HepG2 (cell line): ENCODE data around the gene H2AZ1. TPM values are rescaled to one million over a fixed set of nuclear protein-coding genes. Genes with fewer than 3 reads are reported as not detected.
A peak's percentile ranks its signal among the peaks of the same experiment; 100 is the strongest.

ENCODE experiments used
- ARNTL ChIP-seq: sonication (generic); formaldehyde crosslinking; IDR thresholded peaks from 2 replicates; pipeline ENCODE4 v1.4.0; 2020; ENCODE audit warnings: mild to moderate bottlenecking, missing genetic modification reagents
- DDIT3 ChIP-seq: sonication (generic); formaldehyde crosslinking; IDR thresholded peaks from 2 replicates; pipeline ENCODE4 v1.4.0; 2020; ENCODE audit warnings: mild to moderate bottlenecking, missing genetic modification reagents
- ERF ChIP-seq: IDR thresholded peaks from 2 replicates; pipeline ENCODE4 v1.6.1; 2018; ENCODE audit warnings: missing biosample characterization, missing genetic modification reagents
- KLF13 ChIP-seq: sonication (generic); formaldehyde crosslinking; IDR thresholded peaks from 2 replicates; pipeline ENCODE4 v1.4.0; 2020; ENCODE audit warnings: mild to moderate bottlenecking, missing genetic modification reagents
- NCOA2 ChIP-seq: sonication (generic); formaldehyde crosslinking; IDR thresholded peaks from 2 replicates; pipeline ENCODE4 v1.8.0; 2022; ENCODE audit warnings: inconsistent platforms
- NCOA5 ChIP-seq: sonication (generic); formaldehyde crosslinking; IDR thresholded peaks from 2 replicates; pipeline ENCODE4 v1.4.0; 2020; ENCODE audit warnings: missing genetic modification reagents
- NFYB ChIP-seq: sonication (generic); formaldehyde crosslinking; IDR thresholded peaks from 2 replicates; pipeline ENCODE4 v1.4.0; 2020; ENCODE audit warnings: missing genetic modification reagents
- POLR2A ChIP-seq, 2 experiments: IDR thresholded peaks; 2 replicates each; pipeline ENCODE4 v1.6.1; 2011; ENCODE audit warnings: low read depth in 2 of 2, low read length in 2 of 2, mild to moderate bottlenecking in 1 of 2, moderate library complexity in 1 of 2; ENCODE audit not compliant: insufficient read depth in 1 of 2
- PRPF4 ChIP-seq: fragments of 200-400 bp; formaldehyde crosslinking; IDR thresholded peaks from 2 replicates; pipeline ENCODE4 v1.6.1; 2016; ENCODE audit warnings: low read length, low read depth; ENCODE audit not compliant: poor library complexity, severe bottlenecking
- RNF2 ChIP-seq: fragments of 450-650 bp; conservative IDR thresholded peaks from 2 replicates; pipeline ENCODE4 v1.6.1; 2016; ENCODE audit warnings: low read depth
- SP1 ChIP-seq, 2 experiments: fragments of 450-650 bp in 1 of 2; sonication (generic) in 1 of 2; formaldehyde crosslinking in 1 of 2; IDR thresholded peaks; 2 replicates each; pipeline versions ENCODE4 v1.4.0 to v1.6.1; 2016 to 2020; ENCODE audit warnings: missing genetic modification reagents in 1 of 2
- TARDBP ChIP-seq: sonication (generic); formaldehyde crosslinking; IDR thresholded peaks from 2 replicates; pipeline ENCODE4 v1.8.0; 2022; ENCODE audit warnings: mild to moderate bottlenecking, missing genetic modification reagents
- TCF12 ChIP-seq, 2 experiments: fragments of 450-650 bp in 1 of 2; sonication (generic) in 1 of 2; formaldehyde crosslinking in 1 of 2; IDR thresholded peaks; 2 replicates each; pipeline versions ENCODE4 v1.6.1 to v1.8.0; 2017 to 2022; ENCODE audit warnings: antibody characterized with exemption in 1 of 2, mild to moderate bottlenecking in 1 of 2, missing genetic modification reagents in 1 of 2, moderate library complexity in 1 of 2
- U2AF1 ChIP-seq: fragments of 200-400 bp; formaldehyde crosslinking; optimal IDR thresholded peaks from 2 replicates; pipeline ENCODE3; 2017; ENCODE audit warnings: mild to moderate bottlenecking, low read depth, low read length
- ZBTB39 ChIP-seq: sonication (generic); formaldehyde crosslinking; IDR thresholded peaks from 2 replicates; pipeline ENCODE4 v1.5.0; 2020; ENCODE audit warnings: missing genetic modification reagents
- ZFYVE20 ChIP-seq: sonication (generic); formaldehyde crosslinking; IDR thresholded peaks from 2 replicates; pipeline ENCODE4 v1.8.0; 2023; ENCODE audit warnings: low read depth, mild to moderate bottlenecking, moderate library complexity, missing genetic modification reagents, borderline replicate concordance
- ZNF780A ChIP-seq: sonication (generic); formaldehyde crosslinking; IDR thresholded peaks from 2 replicates; pipeline ENCODE4 v1.8.0; 2022; ENCODE audit warnings: mild to moderate bottlenecking, missing genetic modification reagents, moderate library complexity
- polyA plus RNA-seq, 8 experiments: library from polyadenylated mRNA; depleted of rRNA in 3 of 8; stranded (reverse) in 7 of 8; unstranded in 1 of 8; fragments of >200 nt; fragmentation: Illumina TruSeq in 4 of 8; extraction: Trizol in 4 of 8; gene quantifications; 2 replicates each; pipeline versions ENCODE4 v1.2.1 to v1.2.3, GENCODE V29; 2011 to 2016; ENCODE audit warnings: low read depth in 4 of 8, missing spikeins in 1 of 8, mixed read lengths in 1 of 8; ENCODE audit not compliant: insufficient read depth in 1 of 8
- total RNA-seq, 5 experiments: library from RNA; depleted of rRNA; stranded (reverse); fragments of >200 nt; fragmentation: Illumina TruSeq; extraction: Trizol; gene quantifications; 2 replicates each; pipeline ENCODE4 v1.2.3, GENCODE V29; 2016; ENCODE audit warnings: low read depth in 1 of 5
- TF ChIP-seq, protein P1 (sequence below): sonication (generic); formaldehyde crosslinking; IDR thresholded peaks from 2 replicates; pipeline ENCODE4 v1.4.0; 2020; ENCODE audit warnings: missing genetic modification reagents
- TF ChIP-seq, protein P2 (sequence below): IDR thresholded peaks from 2 replicates; pipeline ENCODE4 v1.6.1; 2012; ENCODE audit warnings: low read length, improper control_type of control experiment
- TF ChIP-seq, protein P3 (sequence below): sonication (generic); formaldehyde crosslinking; conservative IDR thresholded peaks from 2 replicates; pipeline ENCODE4 v1.8.1; 2023; ENCODE audit warnings: missing genetic modification reagents

The H2AZ1 gene
- total and polyA plus RNA-seq, 2 of the 13 experiments (the other 11 are each of a cell fraction or from before 2014, with no cell fraction given): 301 to 574 TPM

DNA sequence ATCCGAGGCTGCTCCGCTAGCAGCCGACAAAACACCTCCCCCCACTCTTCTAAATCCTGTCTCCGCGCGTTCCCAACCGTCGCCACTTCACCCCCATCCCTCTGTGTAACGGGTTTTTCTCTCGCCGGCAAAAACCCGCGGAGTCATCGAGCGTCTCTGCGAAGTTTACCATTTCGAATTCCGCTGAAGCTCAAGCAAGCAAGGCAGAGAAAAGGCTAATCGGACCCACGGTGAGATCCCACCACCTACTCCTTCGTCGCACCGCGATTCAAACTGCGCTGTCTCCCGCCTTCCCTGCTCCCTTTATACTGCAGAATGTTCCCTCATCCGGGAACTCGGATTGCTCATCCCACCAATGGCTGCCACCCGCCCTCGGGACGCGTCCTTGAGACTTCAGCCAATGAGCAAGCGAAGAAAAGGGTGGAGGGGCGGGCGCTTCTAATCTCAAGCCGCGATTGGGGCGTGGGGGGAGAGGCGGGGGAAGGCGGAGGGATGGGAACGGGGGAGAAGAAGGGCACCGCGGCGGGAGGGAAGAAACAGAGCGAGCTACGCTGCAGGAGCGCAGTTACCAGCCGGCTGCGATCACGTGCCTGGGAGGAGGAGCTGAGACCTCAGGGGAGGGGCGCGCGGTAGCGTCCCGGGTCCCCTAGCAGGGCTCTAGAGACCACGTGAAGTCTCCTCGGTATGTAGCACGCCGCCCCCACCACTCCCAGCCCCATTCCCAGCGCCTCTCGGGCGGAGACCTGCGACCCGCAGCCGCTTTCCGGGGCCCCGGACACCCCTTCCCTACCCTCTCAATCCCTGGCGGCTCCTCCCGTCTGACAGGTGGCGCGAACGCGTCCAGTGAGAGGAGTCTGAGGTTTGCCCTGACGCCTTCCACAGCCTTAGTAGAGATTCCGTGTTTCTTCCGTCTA is at the start of gene H2AZ1 (continued):
- no peak for TF ChIP-seq DDIT3
- TF ChIP-seq U2AF1: no peak
- TF ChIP-seq SP1 (IDR thresholded peaks at IDR 0.05): no peak
- peak; percentile 29 for TF ChIP-seq SP1 (CRISPR knock-in tag; IDR thresholded peaks at IDR 0.05)
- TF ChIP-seq ZBTB39 (CRISPR knock-in tag): 0 out of 2 replicates have a peak, but pooled peaks have one; percentile 18
- no peak for TF ChIP-seq TCF12 (IDR thresholded peaks at IDR 0.05)
- TF ChIP-seq TCF12 (CRISPR knock-in tag; IDR thresholded peaks at IDR 0.05): no peak
- no peak for TF ChIP-seq NCOA5 (CRISPR knock-in tag)
- TF ChIP-seq, protein P1, sequence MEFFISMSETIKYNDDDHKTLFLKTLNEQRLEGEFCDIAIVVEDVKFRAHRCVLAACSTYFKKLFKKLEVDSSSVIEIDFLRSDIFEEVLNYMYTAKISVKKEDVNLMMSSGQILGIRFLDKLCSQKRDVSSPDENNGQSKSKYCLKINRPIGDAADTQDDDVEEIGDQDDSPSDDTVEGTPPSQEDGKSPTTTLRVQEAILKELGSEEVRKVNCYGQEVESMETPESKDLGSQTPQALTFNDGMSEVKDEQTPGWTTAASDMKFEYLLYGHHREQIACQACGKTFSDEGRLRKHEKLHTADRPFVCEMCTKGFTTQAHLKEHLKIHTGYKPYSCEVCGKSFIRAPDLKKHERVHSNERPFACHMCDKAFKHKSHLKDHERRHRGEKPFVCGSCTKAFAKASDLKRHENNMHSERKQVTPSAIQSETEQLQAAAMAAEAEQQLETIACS (CRISPR knock-in tag): peak; percentile 79
- no peak for TF ChIP-seq RNF2
- no peak for TF ChIP-seq KLF13 (CRISPR knock-in tag)
- peak; percentile 86 for TF ChIP-seq NFYB (CRISPR knock-in tag)
- TF ChIP-seq ARNTL: 0 out of 2 replicates have a peak, but pooled peaks have one; percentile 24
- peak; percentile 9; the same call in 1 of the 2 replicates for TF ChIP-seq NCOA2 (CRISPR knock-in tag)
- TF ChIP-seq PRPF4: no peak
- TF ChIP-seq POLR2A (IDR thresholded peaks at IDR 0.05; ENCODE audit: insufficient read depth in 1 of 2, low read depth in 2 of 2, low read length in 2 of 2): peak; percentile 99 to 100
- TF ChIP-seq ZNF780A (CRISPR knock-in tag): peak; percentile 49; the same call in 1 of the 2 replicates
- no peak for TF ChIP-seq ZFYVE20 (CRISPR knock-in tag)
- TF ChIP-seq TARDBP (CRISPR knock-in tag): peak; percentile 67
- TF ChIP-seq, protein P2, sequence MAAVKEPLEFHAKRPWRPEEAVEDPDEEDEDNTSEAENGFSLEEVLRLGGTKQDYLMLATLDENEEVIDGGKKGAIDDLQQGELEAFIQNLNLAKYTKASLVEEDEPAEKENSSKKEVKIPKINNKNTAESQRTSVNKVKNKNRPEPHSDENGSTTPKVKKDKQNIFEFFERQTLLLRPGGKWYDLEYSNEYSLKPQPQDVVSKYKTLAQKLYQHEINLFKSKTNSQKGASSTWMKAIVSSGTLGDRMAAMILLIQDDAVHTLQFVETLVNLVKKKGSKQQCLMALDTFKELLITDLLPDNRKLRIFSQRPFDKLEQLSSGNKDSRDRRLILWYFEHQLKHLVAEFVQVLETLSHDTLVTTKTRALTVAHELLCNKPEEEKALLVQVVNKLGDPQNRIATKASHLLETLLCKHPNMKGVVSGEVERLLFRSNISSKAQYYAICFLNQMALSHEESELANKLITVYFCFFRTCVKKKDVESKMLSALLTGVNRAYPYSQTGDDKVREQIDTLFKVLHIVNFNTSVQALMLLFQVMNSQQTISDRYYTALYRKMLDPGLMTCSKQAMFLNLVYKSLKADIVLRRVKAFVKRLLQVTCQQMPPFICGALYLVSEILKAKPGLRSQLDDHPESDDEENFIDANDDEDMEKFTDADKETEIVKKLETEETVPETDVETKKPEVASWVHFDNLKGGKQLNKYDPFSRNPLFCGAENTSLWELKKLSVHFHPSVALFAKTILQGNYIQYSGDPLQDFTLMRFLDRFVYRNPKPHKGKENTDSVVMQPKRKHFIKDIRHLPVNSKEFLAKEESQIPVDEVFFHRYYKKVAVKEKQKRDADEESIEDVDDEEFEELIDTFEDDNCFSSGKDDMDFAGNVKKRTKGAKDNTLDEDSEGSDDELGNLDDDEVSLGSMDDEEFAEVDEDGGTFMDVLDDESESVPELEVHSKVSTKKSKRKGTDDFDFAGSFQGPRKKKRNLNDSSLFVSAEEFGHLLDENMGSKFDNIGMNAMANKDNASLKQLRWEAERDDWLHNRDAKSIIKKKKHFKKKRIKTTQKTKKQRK: no peak
- no peak for TF ChIP-seq ERF
- TF ChIP-seq, protein P3, sequence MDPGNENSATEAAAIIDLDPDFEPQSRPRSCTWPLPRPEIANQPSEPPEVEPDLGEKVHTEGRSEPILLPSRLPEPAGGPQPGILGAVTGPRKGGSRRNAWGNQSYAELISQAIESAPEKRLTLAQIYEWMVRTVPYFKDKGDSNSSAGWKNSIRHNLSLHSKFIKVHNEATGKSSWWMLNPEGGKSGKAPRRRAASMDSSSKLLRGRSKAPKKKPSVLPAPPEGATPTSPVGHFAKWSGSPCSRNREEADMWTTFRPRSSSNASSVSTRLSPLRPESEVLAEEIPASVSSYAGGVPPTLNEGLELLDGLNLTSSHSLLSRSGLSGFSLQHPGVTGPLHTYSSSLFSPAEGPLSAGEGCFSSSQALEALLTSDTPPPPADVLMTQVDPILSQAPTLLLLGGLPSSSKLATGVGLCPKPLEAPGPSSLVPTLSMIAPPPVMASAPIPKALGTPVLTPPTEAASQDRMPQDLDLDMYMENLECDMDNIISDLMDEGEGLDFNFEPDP: no peak
